Measurements from ENCODE around the gene CLEC1A. TPM values are rescaled to one million over a fixed set of nuclear protein-coding genes. Genes with fewer than 3 reads are reported as not detected.

Gene CLEC1A
- total and polyA plus RNA-seq, 5 donors, result 3.2 to 4.1 (median 3.3) TPM

- ATAC-seq (peak; percentile 75 to 84), DNase-seq (peak; percentile 27 to 71 (median 63))
- Histone ChIP-seq H3K4me3 (ENCODE audit: low read length) (no peak overlapping the region), H3K9me3 (ENCODE audit: control insufficient read depth, low read length) (no peaks in the 10 kb centered on the region), H3K27me3 (ENCODE audit: control insufficient read depth, insufficient read depth) (no peaks in the 10 kb centered on the region), H3K27ac (ENCODE audit: low read length) (no peak overlapping the region), H3K4me1 (ENCODE audit: control insufficient read depth, insufficient read depth, low read length) (peaks cover 6% of the 10 kb centered on the region)
- intact Hi-C loops (cut with DNase I), result no loop called here
- 23% methylated on average over 5 of the region's 5 CpGs for WGBS
Observed at GRCh38 chr12:10101042-10101579, 2.3 kb upstream of the CLEC1A start.

- Histone ChIP-seq H3K27ac (ENCODE audit: low read length) (no peak overlapping the region), H3K9me3 (ENCODE audit: control insufficient read depth, low read length) (no peaks in the 10 kb centered on the region), H3K4me3 (ENCODE audit: low read length) (peak overlapping the region; percentile 43), H3K4me1 (ENCODE audit: control insufficient read depth, insufficient read depth, low read length) (peaks cover 6% of the 10 kb centered on the region), H3K27me3 (ENCODE audit: control insufficient read depth, insufficient read depth) (no peaks in the 10 kb centered on the region)
- DNase-seq (no peak), ATAC-seq (peak; percentile 36 to 49)
- intact Hi-C loops (cut with DNase I), result no loop called here
- 55% methylated on average over 3 of the region's 3 CpGs for WGBS
Observed at GRCh38 chr12:10097521-10097920, 1.3 kb downstream of the CLEC1A start.

- no peak for DNase-seq
- peak overlapping the region; percentile 26 for H3K4me3 ChIP-seq (ENCODE audit: low read length)
- peaks cover 3% of the 10 kb centered on the region for H3K4me1 ChIP-seq (ENCODE audit: control insufficient read depth, insufficient read depth, low read length)
- 73% methylated on average over 3 of the region's 3 CpGs for WGBS
- no peaks in the 10 kb centered on the region for H3K9me3 ChIP-seq (ENCODE audit: control insufficient read depth, low read length)
- ATAC-seq, result no peak
- H3K27me3 ChIP-seq (ENCODE audit: control insufficient read depth, insufficient read depth), result no peaks in the 10 kb centered on the region
- no peak overlapping the region for H3K27ac ChIP-seq (ENCODE audit: low read length)
- intact Hi-C loops (cut with DNase I), result no loop called here
Observed at GRCh38 chr12:10095971-10096370, 2.8 kb downstream of the CLEC1A start.

GRCh38 chr12:10094646-10095395, 4.0 kb downstream of the CLEC1A start:
- intact Hi-C loops (cut with DNase I), result no loop called here
- 65% methylated on average over 4 of the region's 4 CpGs for WGBS
- no peak overlapping the region for H3K27ac ChIP-seq (ENCODE audit: low read length)
- H3K4me3 ChIP-seq (ENCODE audit: low read length), result peak overlapping the region; percentile 15
- H3K4me1 ChIP-seq (ENCODE audit: control insufficient read depth, insufficient read depth, low read length), result peaks cover under 1% of the 10 kb centered on the region
- ATAC-seq (peak in 1 of 2 donors; percentile 34), DNase-seq (no peak)
- no peaks in the 10 kb centered on the region for H3K9me3 ChIP-seq (ENCODE audit: control insufficient read depth, low read length)
- no peaks in the 10 kb centered on the region for H3K27me3 ChIP-seq (ENCODE audit: control insufficient read depth, insufficient read depth)

GRCh38 chr12:10088955-10089900, 9.6 kb downstream of the CLEC1A start:
- 45% methylated on average over 8 of the region's 8 CpGs for WGBS
- no peak overlapping the region for H3K27ac ChIP-seq (ENCODE audit: low read length)
- ATAC-seq, result no peak
- no peaks in the 10 kb centered on the region for H3K9me3 ChIP-seq (ENCODE audit: control insufficient read depth, low read length)
- H3K4me1 ChIP-seq (ENCODE audit: control insufficient read depth, insufficient read depth, low read length), result peaks cover 2% of the 10 kb centered on the region
- intact Hi-C loops (cut with DNase I), result no loop called here
- no peak overlapping the region for H3K4me3 ChIP-seq (ENCODE audit: low read length)
- H3K27me3 ChIP-seq (ENCODE audit: control insufficient read depth, insufficient read depth), result no peaks in the 10 kb centered on the region
- no peak for DNase-seq

- Histone ChIP-seq H3K27me3 (ENCODE audit: control insufficient read depth, insufficient read depth) (no peaks in the 10 kb centered on the region), H3K9me3 (ENCODE audit: control insufficient read depth, low read length) (peaks cover 2% of the 10 kb centered on the region), H3K27ac (ENCODE audit: low read length) (no peak overlapping the region), H3K4me1 (ENCODE audit: control insufficient read depth, insufficient read depth, low read length) (peaks cover 2% of the 10 kb centered on the region), H3K4me3 (ENCODE audit: low read length) (no peak overlapping the region)
- DNase-seq (no peak), ATAC-seq (no peak)
- intact Hi-C loops (cut with DNase I), result no loop called here
Observed at GRCh38 chr12:10088031-10088430, 10.8 kb downstream of the CLEC1A start.

- H3K27me3 ChIP-seq (ENCODE audit: control insufficient read depth, insufficient read depth), result no peaks in the 10 kb centered on the region
- H3K4me1 ChIP-seq (ENCODE audit: control insufficient read depth, insufficient read depth, low read length), result peaks cover 2% of the 10 kb centered on the region
- no peak for ATAC-seq
- H3K27ac ChIP-seq (ENCODE audit: low read length), result no peak overlapping the region
- peaks cover 2% of the 10 kb centered on the region for H3K9me3 ChIP-seq (ENCODE audit: control insufficient read depth, low read length)
- DNase-seq, result no peak
- 83% methylated on average over 3 of the region's 3 CpGs for WGBS
- intact Hi-C loops (cut with DNase I), result no loop called here
- no peak overlapping the region for H3K4me3 ChIP-seq (ENCODE audit: low read length)
Observed at GRCh38 chr12:10086387-10086786, 12.4 kb downstream of the CLEC1A start.

- Histone ChIP-seq H3K4me3 (ENCODE audit: low read length) (no peak overlapping the region), H3K9me3 (ENCODE audit: control insufficient read depth, low read length) (peaks cover 2% of the 10 kb centered on the region), H3K4me1 (ENCODE audit: control insufficient read depth, insufficient read depth, low read length) (no peaks in the 10 kb centered on the region), H3K27me3 (ENCODE audit: control insufficient read depth, insufficient read depth) (no peaks in the 10 kb centered on the region), H3K27ac (ENCODE audit: low read length) (no peak overlapping the region)
- no peak for DNase-seq
- no peak for ATAC-seq
- intact Hi-C loops (cut with DNase I), result no loop called here
- WGBS, result 91% methylated on average over 6 of the region's 6 CpGs
Observed at GRCh38 chr12:10084733-10085132, 14.1 kb downstream of the CLEC1A start.

GRCh38 chr12:10082117-10082874, 16.5 kb downstream of the CLEC1A start:
- H3K27me3 ChIP-seq (ENCODE audit: control insufficient read depth, insufficient read depth), result no peaks in the 10 kb centered on the region
- DNase-seq (peak in 1 of 3 donors; percentile 30), ATAC-seq (no peak)
- peaks cover 2% of the 10 kb centered on the region for H3K9me3 ChIP-seq (ENCODE audit: control insufficient read depth, low read length)
- intact Hi-C loops (cut with DNase I), result no loop called here
- no peak overlapping the region for H3K27ac ChIP-seq (ENCODE audit: low read length)
- no peak overlapping the region for H3K4me3 ChIP-seq (ENCODE audit: low read length)
- WGBS, result 78% methylated on average over 5 of the region's 5 CpGs
- no peaks in the 10 kb centered on the region for H3K4me1 ChIP-seq (ENCODE audit: control insufficient read depth, insufficient read depth, low read length)

- Histone ChIP-seq H3K4me3 (ENCODE audit: low read length) (no peak overlapping the region), H3K9me3 (ENCODE audit: control insufficient read depth, low read length) (no peaks in the 10 kb centered on the region), H3K27me3 (ENCODE audit: control insufficient read depth, insufficient read depth) (no peaks in the 10 kb centered on the region), H3K27ac (ENCODE audit: low read length) (no peak overlapping the region), H3K4me1 (ENCODE audit: control insufficient read depth, insufficient read depth, low read length) (no peaks in the 10 kb centered on the region)
- intact Hi-C loops (cut with DNase I), result no loop called here
- DNase-seq (no peak), ATAC-seq (no peak)
Observed at GRCh38 chr12:10075451-10075850, 23.3 kb downstream of the CLEC1A start.
